CD14-positive monocyte (primary cell): ENCODE measurements around the gene ZNF624. TPM values are rescaled to one million over a fixed set of nuclear protein-coding genes. Genes with fewer than 3 reads are reported as not detected.
A peak's percentile ranks its signal among the peaks of the same experiment; 100 is the strongest.

ENCODE experiments used
- DNase-seq, 3 donors: peaks; one replicate each; pipeline ENCODE4 v3.0.0-alpha.2; 2011 to 2022
- H2AFZ ChIP-seq: 2 replicates; pipeline ENCODE4 v1.6.0; 2012; ENCODE audit warnings: mild to moderate bottlenecking, low read depth, low read length, inconsistent platforms; ENCODE audit not compliant: insufficient read depth, poor library complexity, severe bottlenecking
- H3K27ac ChIP-seq, 2 donors: 1 replicate in 1 of 2; 2 replicates in 1 of 2; pipeline ENCODE4 v1.5.1; 2012 to 2013; ENCODE audit warnings: low read length in 2 of 2, control low read depth in 1 of 2, inconsistent platforms in 1 of 2, low read depth in 1 of 2, mild to moderate bottlenecking in 1 of 2
- H3K27me3 ChIP-seq, 2 donors: one replicate each; pipeline versions ENCODE4 v1.6.0 to v1.6.1; 2011 to 2013; ENCODE audit warnings: low read length in 2 of 2; ENCODE audit not compliant: control insufficient read depth in 2 of 2, insufficient read depth in 2 of 2
- H3K36me3 ChIP-seq, 2 donors: replicated peaks in 1 of 2; 1 replicate in 1 of 2; 2 replicates in 1 of 2; pipeline versions ENCODE4 v1.5.1 to v1.6.1; 2012 to 2013; ENCODE audit warnings: low read length in 2 of 2, control low read depth in 1 of 2, inconsistent platforms in 1 of 2, mild to moderate bottlenecking in 1 of 2; ENCODE audit not compliant: insufficient read depth in 2 of 2, control insufficient read depth in 1 of 2
- H3K4me1 ChIP-seq, 2 donors: 1 replicate in 1 of 2; 2 replicates in 1 of 2; pipeline versions ENCODE4 v1.5.1 to v1.6.1; 2012 to 2013; ENCODE audit warnings: low read length in 2 of 2, control low read depth in 1 of 2, inconsistent platforms in 1 of 2, mild to moderate bottlenecking in 1 of 2, moderate library complexity in 1 of 2; ENCODE audit not compliant: insufficient read depth in 2 of 2, control insufficient read depth in 1 of 2
- H3K4me2 ChIP-seq: replicated peaks from 2 replicates; pipeline ENCODE3; 2012; ENCODE audit warnings: low read length, moderate library complexity, mild to moderate bottlenecking; ENCODE audit not compliant: poor library complexity, severe bottlenecking; ENCODE audit errors: extremely low read depth
- H3K4me3 ChIP-seq, 3 experiments: fragments of 200-600 bp in 1 of 3; sonication (generic) in 1 of 3; replicated peaks in 1 of 3; 1 replicate in 2 of 3; 2 replicates in 1 of 3; pipeline ENCODE4 v1.5.1; 2011 to 2013; ENCODE audit warnings: low read length in 3 of 3, mild to moderate bottlenecking in 3 of 3, control low read depth in 2 of 3, low read depth in 2 of 3, inconsistent platforms in 1 of 3, moderate library complexity in 1 of 3
- H3K79me2 ChIP-seq: 2 replicates; pipeline ENCODE4 v1.6.0; 2012; ENCODE audit warnings: mild to moderate bottlenecking, control low read depth, inconsistent platforms, low read length, moderate library complexity; ENCODE audit not compliant: insufficient read depth
- H3K9ac ChIP-seq: 2 replicates; pipeline ENCODE4 v1.6.0; 2017; ENCODE audit warnings: low read length, mild to moderate bottlenecking; ENCODE audit not compliant: insufficient read depth, poor library complexity, severe bottlenecking
- H3K9me3 ChIP-seq, 2 donors: replicated peaks in 1 of 2; 1 replicate in 1 of 2; 2 replicates in 1 of 2; pipeline versions ENCODE4 v1.5.1 to v1.6.1; 2012 to 2013; ENCODE audit warnings: low read length in 2 of 2, control low read depth in 1 of 2; ENCODE audit not compliant: control insufficient read depth in 1 of 2, insufficient read depth in 1 of 2
- H4K20me1 ChIP-seq: 2 replicates; pipeline ENCODE4 v1.6.0; 2012; ENCODE audit warnings: mild to moderate bottlenecking, low read length, control low read depth, moderate library complexity; ENCODE audit not compliant: insufficient read depth
- H3K27ac Mint-ChIP-seq, 7 donors: one replicate each; pipeline ENCODE4 v1.8.0; 2020; ENCODE audit warnings: mild to moderate bottlenecking in 7 of 7, mixed read lengths in 7 of 7, moderate library complexity in 6 of 7, inconsistent platforms in 2 of 7
- H3K27me3 Mint-ChIP-seq, 3 donors: one replicate each; pipeline ENCODE4 v1.8.0; 2021 to 2022; ENCODE audit warnings: low read depth in 3 of 3, mild to moderate bottlenecking in 3 of 3, mixed read lengths in 3 of 3, moderate library complexity in 3 of 3, inconsistent platforms in 1 of 3
- H3K36me3 Mint-ChIP-seq, 2 donors: one replicate each; pipeline ENCODE4 v1.8.0; 2020; ENCODE audit warnings: mixed read lengths in 2 of 2, inconsistent platforms in 1 of 2, mild to moderate bottlenecking in 1 of 2
- H3K4me1 Mint-ChIP-seq: one replicate; pipeline ENCODE4 v1.8.0; 2020; ENCODE audit warnings: mild to moderate bottlenecking, mixed read lengths
- H3K4me3 Mint-ChIP-seq, 2 donors: one replicate each; pipeline ENCODE4 v1.8.0; 2020; ENCODE audit warnings: mild to moderate bottlenecking in 2 of 2, mixed read lengths in 2 of 2, moderate library complexity in 1 of 2
- H3K9me3 Mint-ChIP-seq, 7 donors: one replicate each; pipeline ENCODE4 v1.8.0; 2020 to 2022; ENCODE audit warnings: mixed read lengths in 7 of 7, mild to moderate bottlenecking in 6 of 7, moderate library complexity in 6 of 7, inconsistent platforms in 2 of 7
- WGBS: methylation state at CpG from one replicate; pipeline ENCODE4 v1.1.5; 2013; ENCODE audit warnings: missing lambda C conversion rate; ENCODE audit not compliant: insufficient coverage; 5-methylcytosine and 5-hydroxymethylcytosine counted together
- intact Hi-C, 2 donors: fragments of 100-400 bp; cut with micrococcal nuclease; formaldehyde crosslinking; loops; one replicate each; pipeline versions ENCODE4 v1.15.0 to v1.15.1; 2023
- polyA plus RNA-seq, 3 donors: library from polyadenylated mRNA; depleted of rRNA in 1 of 3; unstranded in 2 of 3; stranded (reverse) in 1 of 3; fragments of 300-500 nt in 2 of 3; fragments of >200 nt in 1 of 3; fragmentation: Illumina TruSeq in 2 of 3; gene quantifications; 1 replicate in 2 of 3; 2 replicates in 1 of 3; pipeline ENCODE4 v1.2.3, GENCODE V29; 2012 to 2021
- TF ChIP-seq, protein P1 (sequence below): fragments of 200-600 bp; IDR thresholded peaks from one replicate; pipeline ENCODE4 v1.8.0; 2022; ENCODE audit warnings: antibody characterized with exemption, mild to moderate bottlenecking

ZNF624 gene
- polyA plus RNA-seq, 3 donors, result 0.45 to 3.2 (median 0.68) TPM

DNA sequence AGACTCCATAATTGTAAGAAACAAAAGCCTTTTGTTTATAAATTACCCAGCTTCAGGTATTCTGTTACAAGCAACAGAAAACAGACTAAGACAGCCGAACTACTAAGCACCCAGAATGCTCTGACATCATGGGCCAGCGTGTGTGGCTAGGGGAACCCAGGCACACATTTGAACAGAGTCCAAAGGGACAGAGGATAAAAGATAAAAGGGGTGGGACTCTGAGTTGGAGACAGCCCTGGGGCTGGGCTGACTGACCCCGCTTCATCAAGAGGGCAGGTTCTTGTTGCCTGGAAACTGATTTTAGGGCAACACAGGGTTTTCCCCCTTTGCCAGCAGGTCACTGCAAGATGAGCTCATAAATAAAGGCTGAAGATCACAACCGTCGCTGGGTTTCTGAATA, 54.1 kb downstream of the ZNF624 start:
- 93% methylated on average over 3 of the region's 5 CpGs for WGBS
- Histone ChIP-seq H3K27me3 (no peaks in the 10 kb centered on the region), H3K36me3 (no peaks in the 10 kb centered on the region), H3K9me3 (peaks cover 22 to 52% of the 10 kb centered on the region in 2 donors), H3K27ac (no peak overlapping the region), H3K4me1 (no peaks in the 10 kb centered on the region), H3K9ac (no peak overlapping the region), H3K79me2 (no peaks in the 10 kb centered on the region), H2AFZ (no peak overlapping the region), H3K4me3 (no peak overlapping the region), H3K4me2 (no peak overlapping the region), H4K20me1 (no peaks in the 10 kb centered on the region)
- TF ChIP-seq, protein P1, sequence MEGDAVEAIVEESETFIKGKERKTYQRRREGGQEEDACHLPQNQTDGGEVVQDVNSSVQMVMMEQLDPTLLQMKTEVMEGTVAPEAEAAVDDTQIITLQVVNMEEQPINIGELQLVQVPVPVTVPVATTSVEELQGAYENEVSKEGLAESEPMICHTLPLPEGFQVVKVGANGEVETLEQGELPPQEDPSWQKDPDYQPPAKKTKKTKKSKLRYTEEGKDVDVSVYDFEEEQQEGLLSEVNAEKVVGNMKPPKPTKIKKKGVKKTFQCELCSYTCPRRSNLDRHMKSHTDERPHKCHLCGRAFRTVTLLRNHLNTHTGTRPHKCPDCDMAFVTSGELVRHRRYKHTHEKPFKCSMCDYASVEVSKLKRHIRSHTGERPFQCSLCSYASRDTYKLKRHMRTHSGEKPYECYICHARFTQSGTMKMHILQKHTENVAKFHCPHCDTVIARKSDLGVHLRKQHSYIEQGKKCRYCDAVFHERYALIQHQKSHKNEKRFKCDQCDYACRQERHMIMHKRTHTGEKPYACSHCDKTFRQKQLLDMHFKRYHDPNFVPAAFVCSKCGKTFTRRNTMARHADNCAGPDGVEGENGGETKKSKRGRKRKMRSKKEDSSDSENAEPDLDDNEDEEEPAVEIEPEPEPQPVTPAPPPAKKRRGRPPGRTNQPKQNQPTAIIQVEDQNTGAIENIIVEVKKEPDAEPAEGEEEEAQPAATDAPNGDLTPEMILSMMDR, result no peak
- Mint-ChIP-seq H3K27me3 (peaks cover 0 to 3% (median 0%) of the 10 kb centered on the region in 3 donors), H3K9me3 (peaks cover 18 to 64% (median 46%) of the 10 kb centered on the region in 7 donors), H3K4me1 (no peaks in the 10 kb centered on the region), H3K4me3 (no peak overlapping the region), H3K27ac (no peak overlapping the region), H3K36me3 (peaks cover 0 to 3% of the 10 kb centered on the region in 2 donors)
- no peak for DNase-seq
- intact Hi-C loops, result loop anchor here in 1 of 2 donors (10.0 kb wide), 1 partner anchor 145 kb away; no protein-coding TSS in a partner anchor

DNA sequence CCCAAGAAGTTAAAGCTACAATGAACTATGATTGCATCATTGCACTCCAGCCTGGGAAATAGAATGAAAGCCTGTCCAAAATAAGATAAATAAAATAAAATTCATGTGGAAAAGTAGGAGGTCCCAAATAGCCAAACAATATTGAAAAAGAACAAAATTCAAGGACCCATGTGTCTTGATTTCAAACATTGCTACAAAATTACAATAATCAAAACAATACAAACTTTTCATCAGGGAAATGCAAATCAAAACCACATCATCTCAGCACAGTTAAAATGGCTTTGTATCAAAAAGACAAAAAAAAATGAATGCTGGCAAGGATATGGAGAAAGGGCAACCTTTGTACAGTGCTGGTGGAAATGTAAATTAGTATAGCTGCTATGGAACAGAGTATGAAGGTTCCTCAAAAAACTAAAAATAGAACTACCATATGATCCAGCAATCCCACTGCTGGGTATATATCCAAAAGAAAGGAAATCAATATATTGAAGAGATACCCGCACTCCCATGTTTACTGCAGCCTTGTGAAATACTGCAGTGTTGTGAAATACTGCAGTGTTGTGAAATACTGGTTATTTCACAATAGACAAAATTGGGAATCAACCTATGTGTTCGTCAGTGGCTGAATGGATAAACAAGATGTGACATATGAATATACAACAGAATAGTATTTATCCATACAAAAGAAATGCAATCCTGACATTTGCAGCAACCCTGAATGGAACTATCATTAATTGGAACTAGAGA, 60.1 kb downstream of the ZNF624 start:
- intact Hi-C loops, result loop anchor here in 1 of 2 donors (10.0 kb wide), 1 partner anchor 139 kb away; no protein-coding TSS in a partner anchor
- no CpG with 5 or more reads among the region's 2 CpGs for WGBS

More for the DNA sequence above, 60.1 kb downstream of the ZNF624 start:
- peaks cover 3 to 8% (median 6%) of the 10 kb centered on the region in 3 donors for H3K27me3 Mint-ChIP-seq
- H3K9ac ChIP-seq, result no peak overlapping the region
- peaks cover 8 to 54% (median 41%) of the 10 kb centered on the region in 7 donors for H3K9me3 Mint-ChIP-seq
- no peak overlapping the region for H3K27ac ChIP-seq
- no peak overlapping the region for H3K4me3 ChIP-seq
- H2AFZ ChIP-seq, result no peak overlapping the region
- H3K27ac Mint-ChIP-seq, result peak overlapping the region in 1 of 7 donors; percentile 13
- H3K4me1 Mint-ChIP-seq, result peaks cover 12% of the 10 kb centered on the region
- peak; percentile 3 to 21 (median 13) for DNase-seq
- H4K20me1 ChIP-seq, result no peaks in the 10 kb centered on the region
- H3K4me1 ChIP-seq, result peaks cover 7 to 8% of the 10 kb centered on the region in 2 donors
- TF ChIP-seq, protein P1, result no peak
- peaks cover 0 to 3% of the 10 kb centered on the region in 2 donors for H3K36me3 Mint-ChIP-seq
- no peaks in the 10 kb centered on the region for H3K79me2 ChIP-seq
- H3K4me2 ChIP-seq, result no peak overlapping the region
- no peak overlapping the region for H3K4me3 Mint-ChIP-seq
- peaks cover 7 to 42% of the 10 kb centered on the region in 2 donors for H3K9me3 ChIP-seq
- H3K36me3 ChIP-seq, result no peaks in the 10 kb centered on the region
- H3K27me3 ChIP-seq, result peaks cover 4 to 5% of the 10 kb centered on the region in 2 donors
